AG09319 (cell line): ENCODE results near the gene GAS2L1.

Experiments used
- DNase-seq: peaks from one replicate; pipeline ENCODE4 v3.0.0-alpha.2; 2010; ENCODE audit warnings: low read depth; ENCODE audit errors: extremely low read depth
- CTCF ChIP-seq: IDR thresholded peaks from 2 replicates; pipeline ENCODE4 v1.5.1; 2011; ENCODE audit warnings: low read depth, mild to moderate bottlenecking, inconsistent platforms, low read length, moderate library complexity

The GAS2L1 gene

DNA sequence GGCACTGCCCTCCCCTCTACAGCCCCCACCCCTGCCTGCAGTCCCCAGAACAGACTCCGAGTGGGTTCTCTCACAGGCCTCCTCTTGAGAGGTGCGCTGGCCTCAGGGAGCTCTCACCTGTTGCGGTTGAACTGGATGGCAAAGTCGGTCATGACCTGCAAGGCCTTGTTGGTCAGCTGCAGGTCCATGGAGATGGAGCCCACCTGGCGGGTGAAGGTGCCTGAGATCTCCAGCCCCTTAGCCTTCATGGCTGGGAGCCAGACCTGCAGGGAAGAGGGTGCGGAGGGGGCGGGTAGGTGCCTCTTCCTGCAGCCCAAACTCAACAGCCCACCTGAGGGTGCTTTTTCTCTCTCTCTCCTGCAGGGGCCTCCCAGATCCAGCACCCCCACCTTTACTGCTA is 27.7 kb downstream of the GAS2L1 start:
- DNase-seq = no peak
- no peak for TF ChIP-seq CTCF

DNA sequence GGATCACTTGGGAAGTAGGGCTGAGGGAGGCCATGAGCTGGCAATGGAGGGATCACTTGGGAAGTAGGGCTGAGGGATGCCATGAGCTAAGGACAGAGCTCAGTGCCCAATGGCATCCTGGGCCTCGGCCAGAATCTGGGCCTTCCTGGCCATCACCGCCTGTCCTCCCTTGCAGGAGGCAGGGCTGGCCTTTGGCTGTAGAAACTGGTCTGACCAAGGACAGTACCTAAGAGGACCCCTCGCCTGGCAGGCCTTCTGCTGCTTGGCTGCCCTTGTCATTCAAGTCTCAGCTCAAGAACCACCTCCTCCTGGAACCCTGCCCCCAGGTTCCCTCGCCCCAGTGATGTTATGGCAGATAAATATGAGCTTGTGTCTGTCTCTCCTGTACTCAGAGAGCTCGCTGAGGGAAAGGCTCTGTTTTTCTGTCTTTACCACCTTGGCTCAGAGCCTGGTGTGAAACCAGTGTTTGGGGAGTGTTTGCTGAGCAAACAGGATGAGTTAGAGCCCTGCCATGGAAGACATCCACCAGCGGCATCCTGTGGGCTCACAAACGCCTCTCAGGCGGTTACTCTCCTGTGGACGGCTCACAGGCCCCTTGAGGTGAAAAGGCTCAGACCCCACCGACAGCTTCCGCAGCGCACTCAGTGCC is 28.4 kb downstream of the GAS2L1 start:
- DNase-seq = no peak
- no peak for TF ChIP-seq CTCF

- no peak for DNase-seq
- TF ChIP-seq CTCF = no peak
Measured at GRCh38 chr22:29335656-29336055, 29.2 kb downstream of the GAS2L1 start.

GRCh38 chr22:29336751-29337490 is 30.5 kb downstream of the GAS2L1 start:
- DNase-seq = no peak
- no peak for TF ChIP-seq CTCF

DNA sequence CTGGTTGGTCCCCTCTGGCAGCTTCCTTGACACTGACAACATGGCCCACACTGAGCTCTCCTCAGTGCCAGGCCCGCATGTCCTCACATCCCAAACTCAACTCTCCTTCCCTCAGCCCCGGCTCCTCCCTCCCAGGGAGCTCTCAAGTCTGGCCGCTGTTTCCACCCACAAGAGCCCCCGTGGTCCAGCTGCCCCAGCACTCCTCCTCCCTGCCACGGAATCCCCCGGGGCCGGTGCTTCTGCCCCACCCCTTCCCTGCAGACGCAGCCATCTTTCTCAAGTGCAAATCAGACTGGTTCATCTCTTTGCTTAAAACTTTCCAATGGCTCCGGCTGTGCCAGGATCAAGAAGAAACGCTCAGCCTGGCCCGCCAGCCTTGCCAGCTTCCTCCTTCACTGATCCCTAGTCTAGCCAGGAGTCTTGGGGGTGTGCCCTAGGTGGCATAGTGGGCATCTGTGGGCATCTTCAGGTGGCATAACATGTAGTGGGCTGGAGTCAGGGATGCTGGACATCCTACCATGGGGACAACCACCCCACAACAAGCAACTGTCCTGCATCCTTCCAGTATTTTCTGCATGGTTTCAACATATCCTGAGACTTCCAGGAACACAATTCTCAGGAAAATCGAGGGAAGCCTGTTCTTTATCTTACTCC is 31.3 kb downstream of the GAS2L1 start:
- no peak for DNase-seq
- no peak for TF ChIP-seq CTCF

- TF ChIP-seq CTCF = no peak
Measured at GRCh38 chr22:29338398-29338797, 31.9 kb downstream of the GAS2L1 start.

More at GRCh38 chr22:29338398-29338797, 31.9 kb downstream of the GAS2L1 start:
- no peak for DNase-seq
